Erythroblast (primary cell): ENCODE data around the gene FRS2.

Experiments
- GATA1 ChIP-seq: IDR thresholded peaks from 2 replicates; pipeline ENCODE4 v1.6.1; 2011; ENCODE audit warnings: low read depth, mild to moderate bottlenecking, control low read depth, low read length, moderate library complexity
- POLR2A ChIP-seq: IDR thresholded peaks from 2 replicates; pipeline ENCODE4 v1.6.1; 2011; ENCODE audit warnings: mild to moderate bottlenecking, low read length

DNA sequence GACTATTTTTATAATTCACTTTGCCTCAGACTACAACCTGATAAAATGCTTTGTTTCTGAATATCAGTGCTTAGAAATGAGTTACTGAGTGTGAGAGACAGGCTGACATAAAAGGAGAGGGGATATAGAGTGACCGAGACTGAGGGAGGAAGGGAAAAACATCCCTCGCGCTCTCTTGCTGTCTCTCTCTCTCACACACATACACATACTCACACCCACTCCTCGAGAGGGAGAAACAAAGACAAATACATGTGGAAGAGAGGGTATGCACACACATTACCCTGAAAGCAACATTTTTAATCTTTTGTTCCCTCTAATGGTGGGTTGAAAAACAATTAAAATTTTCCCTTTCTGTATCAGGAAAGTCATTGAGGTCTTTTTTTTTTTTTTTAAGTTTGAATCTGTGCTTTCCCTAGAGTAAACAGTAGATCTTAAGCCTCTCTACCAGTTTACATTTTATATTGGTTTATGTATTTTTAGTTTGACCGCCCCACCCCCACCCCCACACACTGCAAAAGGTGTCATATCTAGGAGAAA, 45.3 kb downstream of the FRS2 start:
- TF ChIP-seq POLR2A (no peak), GATA1 (no peak)
